Measurements from ENCODE around the gene CFAP65. TPM values are rescaled to one million over a fixed set of nuclear protein-coding genes. Genes with fewer than 3 reads are reported as not detected.

CFAP65 gene, protein sequence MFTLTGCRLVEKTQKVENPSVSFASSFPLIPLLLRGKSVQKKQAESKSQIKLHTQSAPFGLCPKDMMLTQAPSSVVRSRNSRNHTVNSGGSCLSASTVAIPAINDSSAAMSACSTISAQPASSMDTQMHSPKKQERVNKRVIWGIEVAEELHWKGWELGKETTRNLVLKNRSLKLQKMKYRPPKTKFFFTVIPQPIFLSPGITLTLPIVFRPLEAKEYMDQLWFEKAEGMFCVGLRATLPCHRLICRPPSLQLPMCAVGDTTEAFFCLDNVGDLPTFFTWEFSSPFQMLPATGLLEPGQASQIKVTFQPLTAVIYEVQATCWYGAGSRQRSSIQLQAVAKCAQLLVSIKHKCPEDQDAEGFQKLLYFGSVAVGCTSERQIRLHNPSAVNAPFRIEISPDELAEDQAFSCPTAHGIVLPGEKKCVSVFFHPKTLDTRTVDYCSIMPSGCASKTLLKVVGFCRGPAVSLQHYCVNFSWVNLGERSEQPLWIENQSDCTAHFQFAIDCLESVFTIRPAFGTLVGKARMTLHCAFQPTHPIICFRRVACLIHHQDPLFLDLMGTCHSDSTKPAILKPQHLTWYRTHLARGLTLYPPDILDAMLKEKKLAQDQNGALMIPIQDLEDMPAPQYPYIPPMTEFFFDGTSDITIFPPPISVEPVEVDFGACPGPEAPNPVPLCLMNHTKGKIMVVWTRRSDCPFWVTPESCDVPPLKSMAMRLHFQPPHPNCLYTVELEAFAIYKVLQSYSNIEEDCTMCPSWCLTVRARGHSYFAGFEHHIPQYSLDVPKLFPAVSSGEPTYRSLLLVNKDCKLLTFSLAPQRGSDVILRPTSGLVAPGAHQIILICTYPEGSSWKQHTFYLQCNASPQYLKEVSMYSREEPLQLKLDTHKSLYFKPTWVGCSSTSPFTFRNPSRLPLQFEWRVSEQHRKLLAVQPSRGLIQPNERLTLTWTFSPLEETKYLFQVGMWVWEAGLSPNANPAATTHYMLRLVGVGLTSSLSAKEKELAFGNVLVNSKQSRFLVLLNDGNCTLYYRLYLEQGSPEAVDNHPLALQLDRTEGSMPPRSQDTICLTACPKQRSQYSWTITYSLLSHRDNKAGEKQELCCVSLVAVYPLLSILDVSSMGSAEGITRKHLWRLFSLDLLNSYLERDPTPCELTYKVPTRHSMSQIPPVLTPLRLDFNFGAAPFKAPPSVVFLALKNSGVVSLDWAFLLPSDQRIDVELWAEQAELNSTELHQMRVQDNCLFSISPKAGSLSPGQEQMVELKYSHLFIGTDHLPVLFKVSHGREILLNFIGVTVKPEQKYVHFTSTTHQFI (N-terminal part only)
- total RNA-seq, result 1 to 10 TPM in 1 of 4 donors, under 1 TPM in 2, not detected in 1; under 0.01 to 1.3 (median 0.78) TPM

DNA sequence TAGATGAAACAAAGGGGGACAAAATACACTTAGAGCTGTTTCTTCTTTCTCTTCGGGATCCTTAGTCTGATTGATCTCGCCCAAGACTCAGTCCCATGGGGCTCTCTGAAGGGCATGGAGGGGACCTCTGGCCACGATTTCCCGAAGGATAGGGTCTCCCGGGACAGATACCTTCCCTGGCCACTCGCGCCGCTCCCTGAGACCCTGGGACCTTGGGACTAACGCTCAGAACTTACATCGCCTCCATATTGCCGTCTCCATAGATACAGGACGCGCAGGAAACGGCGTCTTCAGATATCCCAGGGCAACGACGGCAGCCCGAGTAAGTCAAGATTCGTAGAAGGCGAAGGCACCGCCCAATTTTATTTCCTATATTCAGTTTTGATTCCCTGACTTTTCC, at the start of gene CFAP65:
CFAP65 (minus strand) TSS at position 265 of the 400 bp plus-strand sequence. CDS start 2,468 bp downstream, outside the sequence.
- DNase-seq, result peak; percentile 53 to 59
- peak within 1 kb of the TSS in 1 of 3 donors; percentile 20 for H3K4me3 ChIP-seq (replicated peaks in 1 of 3)
- 1 to 5% methylated on average over 21 of the region's 21 CpGs for WGBS, 2 donors
- no peak for TF ChIP-seq POLR2A (IDR thresholded peaks at IDR 0.05)
- TF ChIP-seq, protein P1, sequence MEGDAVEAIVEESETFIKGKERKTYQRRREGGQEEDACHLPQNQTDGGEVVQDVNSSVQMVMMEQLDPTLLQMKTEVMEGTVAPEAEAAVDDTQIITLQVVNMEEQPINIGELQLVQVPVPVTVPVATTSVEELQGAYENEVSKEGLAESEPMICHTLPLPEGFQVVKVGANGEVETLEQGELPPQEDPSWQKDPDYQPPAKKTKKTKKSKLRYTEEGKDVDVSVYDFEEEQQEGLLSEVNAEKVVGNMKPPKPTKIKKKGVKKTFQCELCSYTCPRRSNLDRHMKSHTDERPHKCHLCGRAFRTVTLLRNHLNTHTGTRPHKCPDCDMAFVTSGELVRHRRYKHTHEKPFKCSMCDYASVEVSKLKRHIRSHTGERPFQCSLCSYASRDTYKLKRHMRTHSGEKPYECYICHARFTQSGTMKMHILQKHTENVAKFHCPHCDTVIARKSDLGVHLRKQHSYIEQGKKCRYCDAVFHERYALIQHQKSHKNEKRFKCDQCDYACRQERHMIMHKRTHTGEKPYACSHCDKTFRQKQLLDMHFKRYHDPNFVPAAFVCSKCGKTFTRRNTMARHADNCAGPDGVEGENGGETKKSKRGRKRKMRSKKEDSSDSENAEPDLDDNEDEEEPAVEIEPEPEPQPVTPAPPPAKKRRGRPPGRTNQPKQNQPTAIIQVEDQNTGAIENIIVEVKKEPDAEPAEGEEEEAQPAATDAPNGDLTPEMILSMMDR (IDR thresholded peaks at IDR 0.05), result no peak
- no peaks in the 10 kb centered on the region for H3K9me3 ChIP-seq
- H3K4me1 ChIP-seq, result no peaks in the 10 kb centered on the region
- intact Hi-C loops (cut with DNase I), result no loop called here
- no peak within 1 kb of the TSS for H3K27ac ChIP-seq
- H3K27me3 ChIP-seq, result no peaks in the 10 kb centered on the region
- no peaks in the 10 kb centered on the region for H3K36me3 ChIP-seq

DNA sequence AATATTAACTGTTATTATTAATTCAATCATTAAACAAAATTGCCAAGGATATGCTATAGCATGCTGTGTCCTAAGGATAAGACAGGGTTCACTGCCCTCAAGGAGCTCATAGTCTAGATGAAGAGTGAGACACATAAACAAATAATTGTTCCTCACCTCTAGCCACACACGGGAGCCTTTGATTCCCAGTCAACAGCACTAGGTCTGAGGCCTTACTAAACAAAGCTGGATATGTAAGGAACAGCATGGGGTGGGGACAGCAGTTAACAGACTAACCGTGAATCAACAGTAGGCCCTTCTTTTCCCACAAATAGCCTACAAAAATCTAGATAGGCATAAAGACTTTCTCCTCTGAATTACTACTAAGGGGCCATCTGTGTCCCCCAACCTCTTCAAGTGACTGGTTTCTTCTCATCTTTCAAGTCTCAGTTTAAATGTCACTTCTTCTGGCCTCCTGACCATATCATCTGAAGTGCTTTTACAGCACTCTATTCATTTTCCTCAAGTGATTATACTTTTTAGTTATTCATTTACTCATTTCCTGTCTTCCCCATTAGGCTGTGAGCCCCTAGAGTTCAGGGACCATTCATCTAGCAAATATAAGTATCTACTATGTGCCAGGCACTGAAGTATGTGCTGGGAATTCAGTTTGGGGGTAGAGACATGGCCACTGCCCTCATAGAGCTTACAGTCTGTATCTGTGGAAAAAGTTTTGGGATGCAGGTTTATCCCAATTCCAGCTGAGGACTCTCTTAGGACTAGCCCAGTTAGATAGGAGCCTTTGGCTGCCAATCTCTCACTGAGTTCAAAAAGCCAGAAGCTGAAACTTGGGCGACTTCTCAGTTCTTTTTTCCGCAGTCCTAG, 49.4 kb upstream of the CFAP65 start:
- intact Hi-C loops (cut with DNase I), result no loop called here
- no peaks in the 10 kb centered on the region for H3K4me1 ChIP-seq
- H3K27me3 ChIP-seq, result no peaks in the 10 kb centered on the region
- no peaks in the 10 kb centered on the region for H3K9me3 ChIP-seq
- no peaks in the 10 kb centered on the region for H3K36me3 ChIP-seq
- no peak overlapping the region for H3K27ac ChIP-seq
- WGBS, 2 donors, result 65 to 79% methylated on average over 4 of the region's 4 CpGs
- no peak for DNase-seq
- TF ChIP-seq, protein P1 (IDR thresholded peaks at IDR 0.05), result no peak
- no peak for TF ChIP-seq POLR2A (IDR thresholded peaks at IDR 0.05)
- H3K4me3 ChIP-seq (replicated peaks in 1 of 3), result no peak overlapping the region

DNA sequence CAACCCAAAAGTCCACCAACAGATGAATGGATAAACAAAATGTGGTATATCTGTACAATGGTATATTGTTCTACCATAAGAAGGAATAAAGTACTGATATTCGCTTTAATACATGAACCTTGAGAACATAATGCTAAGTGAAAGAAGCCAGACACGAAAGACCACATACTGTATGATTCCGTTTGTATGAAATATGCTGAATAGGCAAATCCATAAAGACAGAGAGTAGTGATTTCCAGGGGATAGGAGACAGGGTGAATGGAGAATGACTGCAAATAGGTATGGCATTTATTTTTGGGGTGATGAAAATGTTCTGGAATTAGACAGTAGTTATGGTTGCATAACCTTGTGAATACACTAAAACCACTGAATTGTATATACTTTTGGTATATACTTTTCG, 48.0 kb upstream of the CFAP65 start:
- Histone ChIP-seq H3K27ac (no peak overlapping the region), H3K4me1 (no peaks in the 10 kb centered on the region), H3K27me3 (no peaks in the 10 kb centered on the region), H3K4me3 (replicated peaks in 1 of 3) (no peak overlapping the region), H3K9me3 (no peaks in the 10 kb centered on the region), H3K36me3 (no peaks in the 10 kb centered on the region)
- intact Hi-C loops (cut with DNase I), result no loop called here
- no peak for DNase-seq
- WGBS, 2 donors, result 97% methylated on average over 4 of the region's 4 CpGs
- TF ChIP-seq, protein P1 (IDR thresholded peaks at IDR 0.05), result no peak

DNA sequence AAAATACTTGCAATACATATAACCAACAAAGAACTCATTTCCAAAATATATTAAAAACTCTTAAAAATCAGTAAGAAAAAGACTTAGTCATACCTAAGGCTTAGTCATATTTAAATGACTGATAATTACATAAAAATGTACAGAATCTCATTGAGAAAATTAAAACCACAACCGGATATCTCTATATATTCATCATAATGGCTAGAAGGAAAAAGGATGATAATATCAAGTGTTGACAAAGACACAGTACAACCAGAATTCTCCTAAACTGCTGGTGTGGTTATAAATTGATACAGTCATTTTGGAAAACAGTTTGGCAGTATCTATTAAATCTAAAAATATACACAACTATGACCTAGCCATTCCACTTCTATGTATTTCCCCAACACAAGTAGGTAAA, 46.5 kb upstream of the CFAP65 start:
- no peaks in the 10 kb centered on the region for H3K4me1 ChIP-seq
- intact Hi-C loops (cut with DNase I), result no loop called here
- WGBS, 2 donors, result 92 to 94% methylated on average over 1 of the region's 1 CpG
- no peak for TF ChIP-seq POLR2A (IDR thresholded peaks at IDR 0.05)
- TF ChIP-seq, protein P1 (IDR thresholded peaks at IDR 0.05), result no peak
- H3K9me3 ChIP-seq, result no peaks in the 10 kb centered on the region
- H3K4me3 ChIP-seq (replicated peaks in 1 of 3), result no peak overlapping the region
- H3K27ac ChIP-seq, result no peak overlapping the region
- no peak for DNase-seq
- no peaks in the 10 kb centered on the region for H3K36me3 ChIP-seq
- H3K27me3 ChIP-seq, result no peaks in the 10 kb centered on the region
